H9 (cell line): ENCODE data around the gene RELL1. TPM values are rescaled to one million over a fixed set of nuclear protein-coding genes. Genes with fewer than 3 reads are reported as not detected.

Experiments used
- DNase-seq: peaks from one replicate; pipeline ENCODE4 v3.0.0-alpha.2; 2017
- H2AFZ ChIP-seq: one replicate; pipeline ENCODE4 v1.6.1; 2013; ENCODE audit warnings: mild to moderate bottlenecking, low read length, control low read depth, moderate library complexity
- H2AK5ac ChIP-seq: 2 replicates; pipeline ENCODE4 v1.6.1; 2013; ENCODE audit warnings: low read length, control low read depth, mixed read lengths; ENCODE audit not compliant: insufficient read length
- H2BK120ac ChIP-seq: one replicate; pipeline ENCODE4 v1.6.1; 2013; ENCODE audit warnings: low read depth, mild to moderate bottlenecking, low read length, control low read depth, inconsistent platforms; ENCODE audit not compliant: poor library complexity, severe bottlenecking
- H2BK12ac ChIP-seq: 2 replicates; pipeline ENCODE4 v1.6.1; 2013; ENCODE audit warnings: low read length, control low read depth, mixed read lengths, low read depth; ENCODE audit not compliant: insufficient read length
- H2BK15ac ChIP-seq: 2 replicates; pipeline ENCODE4 v1.6.1; 2013; ENCODE audit warnings: low read depth, low read length, control low read depth
- H2BK20ac ChIP-seq: one replicate; pipeline ENCODE4 v1.6.1; 2013; ENCODE audit warnings: low read depth, mild to moderate bottlenecking, low read length, control low read depth, inconsistent platforms; ENCODE audit not compliant: poor library complexity, severe bottlenecking
- H2BK5ac ChIP-seq: 2 replicates; pipeline ENCODE4 v1.6.1; 2013; ENCODE audit warnings: low read length, control low read depth, mixed read lengths; ENCODE audit not compliant: insufficient read length
- H3K14ac ChIP-seq: 2 replicates; pipeline ENCODE4 v1.6.1; 2013; ENCODE audit warnings: low read length, control low read depth; ENCODE audit not compliant: insufficient read depth
- H3K18ac ChIP-seq: 2 replicates; pipeline ENCODE4 v1.6.1; 2013; ENCODE audit warnings: low read depth, mild to moderate bottlenecking, mixed read lengths, low read length, control low read depth; ENCODE audit not compliant: insufficient read length
- H3K23ac ChIP-seq: 2 replicates; pipeline ENCODE4 v1.6.1; 2013; ENCODE audit warnings: low read length, control low read depth, mixed read lengths, low read depth; ENCODE audit not compliant: insufficient read length
- H3K23me2 ChIP-seq: 2 replicates; pipeline ENCODE4 v1.6.1; 2013; ENCODE audit warnings: low read depth, mild to moderate bottlenecking, mixed read lengths, low read length, control low read depth; ENCODE audit not compliant: insufficient read length, poor library complexity, severe bottlenecking
- H3K27ac ChIP-seq: 2 replicates; pipeline ENCODE4 v1.5.1; 2013; ENCODE audit warnings: low read length, control low read depth, mixed read lengths, low read depth; ENCODE audit not compliant: insufficient read length
- H3K27me3 ChIP-seq: 2 replicates; pipeline ENCODE4 v1.6.1; 2013; ENCODE audit warnings: low read length, control low read depth, inconsistent platforms; ENCODE audit not compliant: insufficient read depth
- H3K4ac ChIP-seq: 2 replicates; pipeline ENCODE4 v1.6.1; 2013; ENCODE audit warnings: low read depth, mild to moderate bottlenecking, control low read depth, inconsistent platforms, low read length, moderate library complexity
- H3K4me1 ChIP-seq: 2 replicates; pipeline ENCODE4 v1.6.1; 2013; ENCODE audit warnings: low read length, control low read depth, inconsistent platforms; ENCODE audit not compliant: insufficient read depth
- H3K4me2 ChIP-seq: 2 replicates; pipeline ENCODE4 v1.6.1; 2013; ENCODE audit warnings: low read length, control low read depth, mixed read lengths; ENCODE audit not compliant: insufficient read length, insufficient read depth
- H3K56ac ChIP-seq: 2 replicates; pipeline ENCODE4 v1.6.1; 2013; ENCODE audit warnings: low read depth, mild to moderate bottlenecking, mixed read lengths, low read length, control low read depth; ENCODE audit not compliant: insufficient read length
- H3K79me1 ChIP-seq: 2 replicates; pipeline ENCODE4 v1.6.1; 2013; ENCODE audit warnings: low read depth, mild to moderate bottlenecking, moderate library complexity, low read length, control low read depth, inconsistent platforms; ENCODE audit not compliant: insufficient read depth, poor library complexity, severe bottlenecking
- H3K79me2 ChIP-seq: 2 replicates; pipeline ENCODE4 v1.6.1; 2013; ENCODE audit warnings: low read length, control low read depth, inconsistent platforms; ENCODE audit not compliant: insufficient read depth
- H3K9ac ChIP-seq: 2 replicates; pipeline ENCODE4 v1.6.1; 2013; ENCODE audit warnings: low read length, control low read depth, mixed read lengths; ENCODE audit not compliant: insufficient read length; ENCODE audit errors: extremely low read depth
- H3K9me3 ChIP-seq: one replicate; pipeline ENCODE4 v1.6.1; 2013; ENCODE audit warnings: low read depth, low read length, inconsistent platforms; ENCODE audit not compliant: control insufficient read depth
- H3T11ph ChIP-seq: one replicate; pipeline ENCODE4 v1.6.1; 2013; ENCODE audit warnings: mild to moderate bottlenecking, low read length, control low read depth, inconsistent platforms
- H4K20me1 ChIP-seq: one replicate; pipeline ENCODE4 v1.6.1; 2013; ENCODE audit not compliant: control insufficient read depth, insufficient read length, insufficient read depth
- H4K5ac ChIP-seq: 2 replicates; pipeline ENCODE4 v1.6.1; 2013; ENCODE audit warnings: low read depth, mild to moderate bottlenecking, mixed read lengths, low read length, control low read depth; ENCODE audit not compliant: insufficient read length
- H4K8ac ChIP-seq: replicated peaks from 2 replicates; pipeline ENCODE4 v1.6.1; 2013; ENCODE audit warnings: low read length, control low read depth, mixed read lengths, low read depth; ENCODE audit not compliant: insufficient read length
- H4K91ac ChIP-seq: 2 replicates; pipeline ENCODE4 v1.6.1; 2013; ENCODE audit warnings: low read depth, mild to moderate bottlenecking, moderate library complexity, mixed read lengths, low read length, control low read depth; ENCODE audit not compliant: insufficient read length
- H3K27ac Mint-ChIP-seq, 3 experiments: 2 replicates in 2 of 3; 3 replicates in 1 of 3; pipeline ENCODE4 v1.8.0; 2020 to 2021; ENCODE audit warnings: mixed read lengths in 3 of 3, mild to moderate bottlenecking in 1 of 3, moderate library complexity in 1 of 3
- H3K27me3 Mint-ChIP-seq: 2 replicates; pipeline ENCODE4 v1.8.0; 2021; ENCODE audit warnings: low read depth, mild to moderate bottlenecking, moderate library complexity, mixed read lengths
- H3K36me3 Mint-ChIP-seq, 3 experiments: 2 replicates in 2 of 3; 3 replicates in 1 of 3; pipeline ENCODE4 v1.8.0; 2020 to 2021; ENCODE audit warnings: low read depth in 3 of 3, mixed read lengths in 3 of 3; ENCODE audit not compliant: insufficient read depth in 1 of 3
- H3K4me1 Mint-ChIP-seq, 2 experiments: 2 replicates each; pipeline ENCODE4 v1.8.0; 2020; ENCODE audit warnings: mixed read lengths in 2 of 2
- H3K4me3 Mint-ChIP-seq, 2 experiments: 2 replicates in 1 of 2; 3 replicates in 1 of 2; pipeline ENCODE4 v1.8.0; 2020 to 2021; ENCODE audit warnings: mild to moderate bottlenecking in 2 of 2, mixed read lengths in 2 of 2, moderate library complexity in 1 of 2
- H3K9me3 Mint-ChIP-seq, 2 experiments: 2 replicates in 1 of 2; 3 replicates in 1 of 2; pipeline ENCODE4 v1.8.0; 2020; ENCODE audit warnings: mild to moderate bottlenecking in 2 of 2, mixed read lengths in 2 of 2, moderate library complexity in 1 of 2
- WGBS: extraction: QIAGEN DNeasy Blood & Tissue Kit; methylation state at CpG from one replicate; pipeline ENCODE4 v1.1.7; 2013; ENCODE audit warnings: missing lambda C conversion rate, low lambda C conversion rate, mixed read lengths; ENCODE audit not compliant: insufficient read length; ENCODE audit errors: extremely low coverage; 5-methylcytosine and 5-hydroxymethylcytosine counted together
- total RNA-seq: library from RNA; stranded (reverse); gene quantifications from 2 replicates; pipeline ENCODE4 v1.2.1, GENCODE V29; 2021
- TF ChIP-seq, protein P1 (sequence below): fragments of 200-600 bp; sonication (generic); conservative IDR thresholded peaks from 3 replicates; pipeline ENCODE4 v1.8.0; 2021; ENCODE audit warnings: antibody characterized with exemption, mild to moderate bottlenecking

Gene RELL1
- total RNA-seq, 1 experiment from 2014 or later, result 10.8 TPM

DNA sequence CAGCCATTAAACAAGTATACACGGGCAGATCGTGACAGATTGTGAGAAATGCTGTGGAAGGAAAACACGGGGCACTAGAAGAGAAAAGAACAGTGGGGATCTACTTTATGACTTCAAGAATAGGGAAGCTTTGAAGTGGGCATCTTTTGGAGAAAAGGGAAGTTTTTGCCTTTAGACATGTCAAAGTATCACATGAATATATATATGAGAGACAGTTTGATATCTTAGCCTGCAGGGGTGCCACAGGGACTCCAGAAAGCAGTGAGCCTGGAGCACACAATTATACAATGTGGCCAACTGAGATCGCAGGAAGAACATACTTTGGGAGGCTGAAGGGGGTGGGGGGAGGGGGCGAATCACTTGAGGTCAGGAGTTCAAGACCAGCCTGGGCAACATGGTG, 35.7 kb downstream of the RELL1 start:
- Histone ChIP-seq H3T11ph (no peak overlapping the region), H3K4me1 (peaks cover 10% of the 10 kb centered on the region), H3K23me2 (no peaks in the 10 kb centered on the region), H4K5ac (no peak overlapping the region), H2BK15ac (no peak overlapping the region), H3K14ac (no peak overlapping the region), H3K79me2 (no peaks in the 10 kb centered on the region; the same call in 1 of the 2 replicates), H3K18ac (no peak overlapping the region), H3K4me2 (no peak overlapping the region), H3K23ac (no peak overlapping the region), H3K9ac (no peak overlapping the region), H2BK20ac (no peak overlapping the region), H4K20me1 (no peaks in the 10 kb centered on the region), H2BK120ac (no peak overlapping the region), H3K79me1 (no peaks in the 10 kb centered on the region), H3K56ac (no peak overlapping the region), H2AFZ (no peak overlapping the region), H2AK5ac (no peak overlapping the region), H2BK12ac (no peak overlapping the region), H4K8ac (no peak overlapping the region), H3K27me3 (no peaks in the 10 kb centered on the region), H3K27ac (no peak overlapping the region), H2BK5ac (no peak overlapping the region), H4K91ac (no peak overlapping the region), H3K4ac (no peak overlapping the region), H3K9me3 (no peaks in the 10 kb centered on the region)
- DNase-seq, result no peak
- peaks cover 51 to 55% of the 10 kb centered on the region in 2 experiments for H3K4me1 Mint-ChIP-seq
- H3K27me3 Mint-ChIP-seq, result peaks cover 9% of the 10 kb centered on the region
- H3K36me3 Mint-ChIP-seq, result peaks cover 3 to 17% (median 14%) of the 10 kb centered on the region in 3 experiments
- WGBS, result no CpG with 5 or more reads among the region's 5 CpGs
- no peak overlapping the region for H3K4me3 Mint-ChIP-seq
- H3K27ac Mint-ChIP-seq, result no peak overlapping the region
- peaks cover 0 to 4% of the 10 kb centered on the region in 2 experiments; a peak in 3 of 5 replicates for H3K9me3 Mint-ChIP-seq
- TF ChIP-seq, protein P1, sequence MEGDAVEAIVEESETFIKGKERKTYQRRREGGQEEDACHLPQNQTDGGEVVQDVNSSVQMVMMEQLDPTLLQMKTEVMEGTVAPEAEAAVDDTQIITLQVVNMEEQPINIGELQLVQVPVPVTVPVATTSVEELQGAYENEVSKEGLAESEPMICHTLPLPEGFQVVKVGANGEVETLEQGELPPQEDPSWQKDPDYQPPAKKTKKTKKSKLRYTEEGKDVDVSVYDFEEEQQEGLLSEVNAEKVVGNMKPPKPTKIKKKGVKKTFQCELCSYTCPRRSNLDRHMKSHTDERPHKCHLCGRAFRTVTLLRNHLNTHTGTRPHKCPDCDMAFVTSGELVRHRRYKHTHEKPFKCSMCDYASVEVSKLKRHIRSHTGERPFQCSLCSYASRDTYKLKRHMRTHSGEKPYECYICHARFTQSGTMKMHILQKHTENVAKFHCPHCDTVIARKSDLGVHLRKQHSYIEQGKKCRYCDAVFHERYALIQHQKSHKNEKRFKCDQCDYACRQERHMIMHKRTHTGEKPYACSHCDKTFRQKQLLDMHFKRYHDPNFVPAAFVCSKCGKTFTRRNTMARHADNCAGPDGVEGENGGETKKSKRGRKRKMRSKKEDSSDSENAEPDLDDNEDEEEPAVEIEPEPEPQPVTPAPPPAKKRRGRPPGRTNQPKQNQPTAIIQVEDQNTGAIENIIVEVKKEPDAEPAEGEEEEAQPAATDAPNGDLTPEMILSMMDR, result no peak
